Right lobe of liver (tissue), 4 donors: Measurements from ENCODE around the gene PNPLA5.

Source experiments
- CTCF ChIP-seq, 4 donors: fragments of 200-600 bp in 3 of 4; fragments of 450-650 bp in 1 of 4; IDR thresholded peaks; one replicate each; pipeline versions ENCODE4 v1.5.1 to v1.8.0; 2016 to 2022; ENCODE audit warnings: antibody characterized with exemption in 4 of 4, mild to moderate bottlenecking in 2 of 4
- POLR2A ChIP-seq: fragments of 450-650 bp; IDR thresholded peaks from one replicate; pipeline ENCODE4 v1.6.1; 2017; ENCODE audit warnings: antibody characterized with exemption, mild to moderate bottlenecking
- donor health status: DM: no; HTN: no; CAD: no.
- donor health status: DM: no; HTN: no; CAD: no.
- donor health status: DM: no; HTN: yes; CAD: no.

GRCh38 chr22:43840431-43840830 lies 51.4 kb downstream of the PNPLA5 start:
- TF ChIP-seq CTCF (IDR thresholded peaks at IDR 0.05) = no peak
- no peak for TF ChIP-seq POLR2A
